Endothelial cell of umbilical vein (primary cell): ENCODE results near the gene OR56B4. TPM values are rescaled to one million over a fixed set of nuclear protein-coding genes. Genes with fewer than 3 reads are reported as not detected.
"Not testable (repeated sequence)": the region's sequence is repeated elsewhere in the genome, so short reads cannot be mapped to it uniquely, and the experiment has no call there.

ENCODE experiments used
- BruUV-seq: library from RNA; stranded (reverse); fragments of 400-500 nt; replicated peaks from 2 replicates; lab custom pipeline; 2021; lab: Mats Ljungman, UMichigan
- CTCF ChIA-PET: fragments of 300-600, 350-600 bp; sonication (Branson Sonifier 250); formaldehyde crosslinking; loops from one replicate; lab custom pipeline; 2021; ENCODE audit warnings: antibody characterized with exemption, inconsistent platforms; lab: Charles Lee
- POLR2A ChIA-PET: fragments of 300-600, 350-600 bp; sonication (Branson Sonifier 250); formaldehyde crosslinking; loops from one replicate; lab custom pipeline; 2021; ENCODE audit warnings: antibody characterized with exemption, inconsistent platforms; lab: Charles Lee
- DNase-seq: peaks from one replicate; pipeline ENCODE4 v3.0.0-alpha.2; 2011; ENCODE audit warnings: low read depth, low spot score
- FAIRE-seq: peaks from 2 replicates; lab custom pipeline; 2011; peaks lifted over from hg19 to GRCh38; lab: Jason Lieb, UNC
- H2AFZ ChIP-seq: 2 replicates; pipeline ENCODE4 v1.6.0; 2012; ENCODE audit warnings: low read depth, low read length, control low read depth, inconsistent platforms
- H3K27ac ChIP-seq: 2 replicates; pipeline ENCODE4 v1.5.1; 2011; ENCODE audit warnings: low read depth, mild to moderate bottlenecking, control low read depth, low read length, moderate library complexity; ENCODE audit not compliant: insufficient read depth
- H3K27me3 ChIP-seq, 2 experiments: 2 replicates each; pipeline versions ENCODE4 v1.6.0 to v1.6.1; 2011; ENCODE audit warnings: low read length in 2 of 2, mixed read lengths in 1 of 2; ENCODE audit not compliant: control insufficient read depth in 2 of 2, insufficient read depth in 2 of 2
- H3K36me3 ChIP-seq, 2 experiments: 2 replicates in 1 of 2; 3 replicates in 1 of 2; pipeline ENCODE4 v1.5.1; 2011; ENCODE audit warnings: low read length in 2 of 2, mild to moderate bottlenecking in 1 of 2, moderate library complexity in 1 of 2; ENCODE audit not compliant: control insufficient read depth in 2 of 2, insufficient read depth in 2 of 2; ENCODE audit errors: extremely low read depth in 1 of 2
- H3K4me1 ChIP-seq: 3 replicates; pipeline ENCODE4 v1.5.1; 2011; ENCODE audit warnings: mild to moderate bottlenecking, low read length; ENCODE audit not compliant: control insufficient read depth, insufficient read depth; ENCODE audit errors: extremely low read depth
- H3K4me2 ChIP-seq: 2 replicates; pipeline ENCODE4 v1.6.1; 2011; ENCODE audit warnings: low read length, control low read depth, mixed read lengths; ENCODE audit not compliant: insufficient read depth
- H3K4me3 ChIP-seq, 3 experiments: fragments of 200-600 bp in 1 of 3; sonication (generic), shearing (Covaris generic) in 1 of 3; replicated peaks in 1 of 3; 2 replicates each; pipeline ENCODE4 v1.5.1; 2011 to 2016; ENCODE audit warnings: control low read depth in 3 of 3, low read length in 3 of 3, mild to moderate bottlenecking in 2 of 3, inconsistent platforms in 1 of 3, low read depth in 1 of 3, moderate library complexity in 1 of 3; ENCODE audit not compliant: insufficient read depth in 1 of 3
- H3K79me2 ChIP-seq: 2 replicates; pipeline ENCODE4 v1.6.0; 2012; ENCODE audit warnings: low read length, inconsistent platforms; ENCODE audit not compliant: control insufficient read depth, insufficient read depth
- H3K9ac ChIP-seq: replicated peaks from 2 replicates; pipeline ENCODE3; 2011; ENCODE audit warnings: low read length, control low read depth; ENCODE audit not compliant: insufficient read depth; ENCODE audit errors: extremely low read depth
- H3K9me1 ChIP-seq: replicated peaks from 3 replicates; pipeline ENCODE4 v1.6.0; 2011; ENCODE audit warnings: mild to moderate bottlenecking, low read length; ENCODE audit not compliant: control insufficient read depth, insufficient read depth; ENCODE audit errors: extremely low read depth
- H3K9me3 ChIP-seq: replicated peaks from 2 replicates; pipeline ENCODE4 v1.5.1; 2012; ENCODE audit warnings: low read length, inconsistent platforms; ENCODE audit not compliant: control insufficient read depth, insufficient read depth
- H4K20me1 ChIP-seq: replicated peaks from 2 replicates; pipeline ENCODE3; 2011; ENCODE audit warnings: mild to moderate bottlenecking, low read length; ENCODE audit not compliant: control insufficient read depth, insufficient read depth; ENCODE audit errors: extremely low read depth
- CTCF ChIP-seq, 2 donors: IDR thresholded peaks; 1 replicate in 1 of 2; 2 replicates in 1 of 2; pipeline ENCODE4 v1.5.1; 2011; ENCODE audit warnings: low read length in 2 of 2, mild to moderate bottlenecking in 2 of 2, moderate library complexity in 2 of 2, control low read depth in 1 of 2, inconsistent platforms in 1 of 2, low read depth in 1 of 2; ENCODE audit not compliant: insufficient read depth in 1 of 2; ENCODE audit errors: extremely low read depth in 1 of 2
- EZH2 ChIP-seq: IDR thresholded peaks from 2 replicates; pipeline ENCODE4 v1.6.1; 2012; ENCODE audit warnings: borderline replicate concordance, low read depth, mild to moderate bottlenecking, moderate library complexity, low read length, inconsistent platforms; ENCODE audit not compliant: severe bottlenecking
- FOS ChIP-seq: IDR thresholded peaks from 2 replicates; pipeline ENCODE4 v1.6.1; 2011; ENCODE audit warnings: mild to moderate bottlenecking, low read length, moderate library complexity, borderline replicate concordance; ENCODE audit not compliant: insufficient read depth
- GATA2 ChIP-seq: IDR thresholded peaks from 2 replicates; pipeline ENCODE4 v1.7.0; 2011; ENCODE audit warnings: low read depth, mild to moderate bottlenecking, moderate library complexity, mixed read lengths, low read length; ENCODE audit not compliant: insufficient read length, insufficient read depth
- JUN ChIP-seq: IDR thresholded peaks from 2 replicates; pipeline ENCODE4 v1.6.1; 2011; ENCODE audit warnings: borderline replicate concordance, low read depth; ENCODE audit not compliant: insufficient read length, insufficient read depth
- MYC ChIP-seq: IDR thresholded peaks from one replicate; pipeline ENCODE4 v1.6.1; 2011; ENCODE audit warnings: mild to moderate bottlenecking, low read depth, low read length
- POLR2A ChIP-seq: IDR thresholded peaks from 2 replicates; pipeline ENCODE4 v1.6.1; 2012; ENCODE audit warnings: low read depth, mild to moderate bottlenecking, control low read depth, low read length
- POLR2AphosphoS5 ChIP-seq: IDR thresholded peaks from 2 replicates; pipeline ENCODE4 v1.6.1; 2012; ENCODE audit warnings: low read depth, mild to moderate bottlenecking, control low read depth, low read length, moderate library complexity; ENCODE audit not compliant: insufficient read depth
- dilution Hi-C: fragments of 300-500 bp; cut with MboI; formaldehyde crosslinking; loops from one replicate; pipeline ENCODE4 v1.15.0; 2019; ENCODE audit warnings: low sequenced_read_pairs; ENCODE audit not compliant: extremely low pct_ligation_motif_present
- intact Hi-C: fragments of 100-400 bp; cut with micrococcal nuclease; formaldehyde crosslinking; loops from one replicate; pipeline ENCODE4 v1.10.0; 2022
- polyA plus RNA-seq, 4 experiments: library from polyadenylated mRNA; depleted of rRNA in 3 of 4; stranded (reverse) in 3 of 4; unstranded in 1 of 4; fragments of >200 nt; gene quantifications; 2 replicates each; pipeline versions ENCODE4 v1.2.1 to v1.2.3, GENCODE V29; 2011 to 2012; ENCODE audit warnings: missing spikeins in 1 of 4
- total RNA-seq: library from RNA; stranded (reverse); gene quantifications from 2 replicates; pipeline ENCODE4 v1.2.3, GENCODE V29; 2021
- TF ChIP-seq, protein P1 (sequence below): IDR thresholded peaks from 2 replicates; pipeline ENCODE4 v1.6.1; 2011; ENCODE audit not compliant: insufficient read depth, insufficient read length

The OR56B4 gene
- total and polyA plus RNA-seq, 2 donors (not counting 3 experiments of a cell fraction or from before 2014, with no cell fraction given), result not detected

DNA sequence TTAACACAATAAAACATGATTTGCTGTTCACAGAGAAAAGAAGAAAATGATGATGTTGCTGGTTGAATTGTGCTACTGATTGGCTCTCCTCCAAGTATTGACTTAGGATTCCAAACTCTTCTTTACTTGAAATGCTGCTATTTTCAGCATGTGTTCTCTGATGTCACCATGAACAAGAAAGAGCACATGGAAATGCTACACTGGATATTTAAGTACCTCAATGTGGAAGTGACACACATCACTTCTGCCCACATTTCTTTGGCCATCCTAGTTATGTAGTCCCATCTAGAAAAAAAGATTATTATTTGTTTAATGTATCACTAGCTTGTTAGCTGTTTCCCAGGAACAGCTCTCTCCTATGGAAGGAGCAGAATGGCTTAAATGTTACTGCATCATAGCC lies 35.5 kb downstream of the OR56B4 start:
- TF ChIP-seq, protein P1, sequence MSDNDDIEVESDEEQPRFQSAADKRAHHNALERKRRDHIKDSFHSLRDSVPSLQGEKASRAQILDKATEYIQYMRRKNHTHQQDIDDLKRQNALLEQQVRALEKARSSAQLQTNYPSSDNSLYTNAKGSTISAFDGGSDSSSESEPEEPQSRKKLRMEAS, result no peak
- TF ChIP-seq CTCF (IDR thresholded peaks at IDR 0.05; ENCODE audit: extremely low read depth in 1 of 2, insufficient read depth in 1 of 2, low read depth in 1 of 2, low read length in 2 of 2), result no peak
- TF ChIP-seq GATA2, result no peak
- no peak for TF ChIP-seq FOS
- no peak for TF ChIP-seq POLR2A
- no peak for TF ChIP-seq EZH2
- no peak for TF ChIP-seq JUN
- no peak for TF ChIP-seq POLR2AphosphoS5
- no peak for TF ChIP-seq MYC
- Histone ChIP-seq H2AFZ (no peak overlapping the region), H3K4me3 (no peak overlapping the region), H3K79me2 (no peaks in the 10 kb centered on the region), H3K9me1 (no peaks in the 10 kb centered on the region), H3K27ac (no peak overlapping the region), H3K36me3 (no peaks in the 10 kb centered on the region), H3K9me3 (no peaks in the 10 kb centered on the region), H3K9ac (no peak overlapping the region), H3K4me2 (no peak overlapping the region), H3K27me3 (no peaks in the 10 kb centered on the region), H4K20me1 (no peaks in the 10 kb centered on the region), H3K4me1 (no peaks in the 10 kb centered on the region)
- POLR2A ChIA-PET, result no interaction called here
- dilution Hi-C loops, result no loop called here
- CTCF ChIA-PET, result no interaction called here
- DNase-seq (no peak), FAIRE-seq (no peak)
- intact Hi-C loops, result no loop called here
- no TSS peak for BruUV-seq

- intact Hi-C loops, H3K27ac ChIP-seq, H3K9me1 ChIP-seq, H3K4me3 ChIP-seq, H4K20me1 ChIP-seq, H3K27me3 ChIP-seq, H3K4me1 ChIP-seq, H3K79me2 ChIP-seq, H3K9ac ChIP-seq, FAIRE-seq, H3K4me2 ChIP-seq, H2AFZ ChIP-seq, CTCF ChIA-PET, DNase-seq, H3K9me3 ChIP-seq, dilution Hi-C loops, BruUV-seq, H3K36me3 ChIP-seq, POLR2A ChIA-PET: not testable (repeated sequence)
Observed at GRCh38 chr11:6143737-6144136, 36.3 kb downstream of the OR56B4 start.
